Measurements from ENCODE around the gene HSPB2. TPM values are rescaled to one million over a fixed set of nuclear protein-coding genes. Genes with fewer than 3 reads are reported as not detected.

The HSPB2 gene
- total and polyA plus RNA-seq, 2 donors (not counting 1 experiment from before 2014, with no cell fraction given) = not detected

DNA sequence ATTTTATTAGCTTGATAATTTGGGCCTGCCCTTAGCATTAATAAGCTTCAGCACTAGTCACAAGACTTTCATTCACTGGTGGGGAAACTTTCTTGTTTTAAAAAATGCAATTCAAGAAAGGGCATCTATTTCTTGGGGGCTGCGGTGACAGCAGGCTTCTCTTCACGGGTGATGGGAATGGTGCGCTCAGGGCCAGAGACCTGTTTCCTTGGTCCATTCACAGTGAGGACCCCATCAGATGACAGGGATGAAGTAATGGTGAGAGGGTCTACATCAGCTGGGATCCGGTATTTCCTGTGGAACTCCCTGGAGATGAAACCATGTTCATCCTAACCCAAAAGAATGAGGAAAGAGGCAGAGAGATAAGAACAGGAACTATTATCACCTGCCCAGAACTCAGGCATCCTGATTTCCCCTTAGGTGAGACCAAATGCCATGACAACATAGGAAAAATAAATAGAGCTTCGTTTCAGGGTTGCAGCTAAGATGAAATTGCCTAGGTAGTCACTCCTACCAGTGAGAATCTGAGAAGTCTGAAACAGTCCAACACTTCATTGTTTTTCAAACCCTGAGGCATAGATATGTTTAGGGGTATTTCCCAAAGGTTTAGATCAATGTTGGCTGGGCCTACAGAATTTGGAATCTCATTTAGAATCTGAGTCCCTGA is 3.8 kb upstream of the HSPB2 start:
- H3K27me3 Mint-ChIP-seq = peaks cover 41% of the 10 kb centered on the region
- ChIA-PET POLR2A (no interaction called here), CTCF (interaction anchor here (1.3 kb wide), 1 partner anchor 23 kb away, joined by 3 read pairs; no protein-coding TSS in a partner anchor)

DNA sequence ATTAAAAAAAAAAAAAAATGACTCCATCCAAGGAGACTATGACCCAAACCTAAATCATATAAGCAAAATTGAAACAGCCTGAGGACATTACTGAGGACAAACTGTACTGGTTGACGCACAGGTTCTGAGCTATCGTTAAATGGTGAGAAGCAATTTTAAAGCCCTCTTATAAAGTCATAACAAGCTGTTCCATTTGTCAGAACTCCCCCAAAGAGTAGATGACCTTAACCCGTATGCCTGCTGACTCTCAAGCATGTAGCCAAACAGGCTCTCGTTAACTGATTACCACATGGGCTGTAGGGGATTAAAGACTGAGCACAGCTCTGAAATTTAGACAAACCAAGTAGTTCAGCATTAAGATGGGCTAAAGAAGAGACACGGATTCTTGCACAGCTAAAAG is 3.2 kb upstream of the HSPB2 start:
- no peak overlapping the region for H3K27ac ChIP-seq (ENCODE audit: low read length in 2 of 2)
- CTCF ChIA-PET = no interaction called here
- peaks cover 0 to 4% (median 0%) of the 10 kb centered on the region in 3 donors for H3K9me3 ChIP-seq (ENCODE audit: control extremely low read depth in 1 of 3, control insufficient read depth in 2 of 3, insufficient read depth in 1 of 3, low read length in 2 of 3)
- no peak overlapping the region for H3K4me2 ChIP-seq (replicated peaks; ENCODE audit: low read depth, low read length, poor library complexity, severe bottlenecking)
- no peaks in the 10 kb centered on the region for H4K20me1 ChIP-seq (ENCODE audit: control insufficient read depth, insufficient read depth, low read length, poor library complexity, severe bottlenecking)
- H3K9me3 Mint-ChIP-seq (ENCODE audit: insufficient read depth) = no peaks in the 10 kb centered on the region
- H3K27me3 ChIP-seq (replicated peaks in 1 of 4; ENCODE audit: control extremely low read depth in 1 of 4, control insufficient read depth in 3 of 4, insufficient read depth in 4 of 4, low read length in 3 of 4) = peaks cover 0 to 35% (median 14%) of the 10 kb centered on the region in 4 experiments
- H3K4me1 ChIP-seq (ENCODE audit: control insufficient read depth in 2 of 2, insufficient read depth in 2 of 2, low read length in 2 of 2) = no peaks in the 10 kb centered on the region
- H3K27ac Mint-ChIP-seq = no peak overlapping the region
- ATAC-seq (ENCODE audit: low read depth) (no peak), DNase-seq (no peak)
- intact Hi-C loops (cut with micrococcal nuclease) = no loop called here
- no peak overlapping the region for H3K4me3 Mint-ChIP-seq
- H3K4me1 Mint-ChIP-seq = no peaks in the 10 kb centered on the region
- POLR2A ChIA-PET = no interaction called here
- no peak overlapping the region for H3K4me3 ChIP-seq (ENCODE audit: control extremely low read depth in 1 of 5, extremely low read depth in 1 of 5, insufficient read depth in 1 of 5, low read depth in 2 of 5, low read length in 4 of 5)
- no peak overlapping the region for H3K9ac ChIP-seq (ENCODE audit: low read length)
- 83% methylated on average over 2 of the region's 5 CpGs for WGBS (ENCODE audit: insufficient coverage)
- peaks cover 44% of the 10 kb centered on the region for H3K27me3 Mint-ChIP-seq
- no peak overlapping the region for H2AFZ ChIP-seq (ENCODE audit: insufficient read depth, low read depth, low read length, poor library complexity, severe bottlenecking)
- H3K36me3 ChIP-seq (replicated peaks in 1 of 2; ENCODE audit: control extremely low read depth in 1 of 2, control insufficient read depth in 1 of 2, extremely low read depth in 1 of 2, insufficient read depth in 2 of 2, low read length in 1 of 2) = no peaks in the 10 kb centered on the region
- TF ChIP-seq, protein P1, sequence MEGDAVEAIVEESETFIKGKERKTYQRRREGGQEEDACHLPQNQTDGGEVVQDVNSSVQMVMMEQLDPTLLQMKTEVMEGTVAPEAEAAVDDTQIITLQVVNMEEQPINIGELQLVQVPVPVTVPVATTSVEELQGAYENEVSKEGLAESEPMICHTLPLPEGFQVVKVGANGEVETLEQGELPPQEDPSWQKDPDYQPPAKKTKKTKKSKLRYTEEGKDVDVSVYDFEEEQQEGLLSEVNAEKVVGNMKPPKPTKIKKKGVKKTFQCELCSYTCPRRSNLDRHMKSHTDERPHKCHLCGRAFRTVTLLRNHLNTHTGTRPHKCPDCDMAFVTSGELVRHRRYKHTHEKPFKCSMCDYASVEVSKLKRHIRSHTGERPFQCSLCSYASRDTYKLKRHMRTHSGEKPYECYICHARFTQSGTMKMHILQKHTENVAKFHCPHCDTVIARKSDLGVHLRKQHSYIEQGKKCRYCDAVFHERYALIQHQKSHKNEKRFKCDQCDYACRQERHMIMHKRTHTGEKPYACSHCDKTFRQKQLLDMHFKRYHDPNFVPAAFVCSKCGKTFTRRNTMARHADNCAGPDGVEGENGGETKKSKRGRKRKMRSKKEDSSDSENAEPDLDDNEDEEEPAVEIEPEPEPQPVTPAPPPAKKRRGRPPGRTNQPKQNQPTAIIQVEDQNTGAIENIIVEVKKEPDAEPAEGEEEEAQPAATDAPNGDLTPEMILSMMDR (IDR thresholded peaks at IDR 0.05) = no peak
- TF ChIP-seq EZH2 (IDR thresholded peaks at IDR 0.05; ENCODE audit: borderline replicate concordance, insufficient read depth, low read depth, low read length, poor library complexity, severe bottlenecking) = no peak
- no peaks in the 10 kb centered on the region for H3K79me2 ChIP-seq (ENCODE audit: control insufficient read depth, insufficient read depth, low read length)

More for the DNA sequence above, 3.8 kb upstream of the HSPB2 start:
- DNase-seq (no peak), ATAC-seq (ENCODE audit: low read depth) (no peak)
- intact Hi-C loops (cut with micrococcal nuclease) = no loop called here
- H3K4me1 Mint-ChIP-seq = no peaks in the 10 kb centered on the region
- peaks cover 0 to 4% (median 0%) of the 10 kb centered on the region in 3 donors for H3K9me3 ChIP-seq (ENCODE audit: control extremely low read depth in 1 of 3, control insufficient read depth in 2 of 3, insufficient read depth in 1 of 3, low read length in 2 of 3)
- peaks cover 0 to 29% (median 11%) of the 10 kb centered on the region in 4 experiments for H3K27me3 ChIP-seq (replicated peaks in 1 of 4; ENCODE audit: control extremely low read depth in 1 of 4, control insufficient read depth in 3 of 4, insufficient read depth in 4 of 4, low read length in 3 of 4)
- H4K20me1 ChIP-seq (ENCODE audit: control insufficient read depth, insufficient read depth, low read length, poor library complexity, severe bottlenecking) = no peaks in the 10 kb centered on the region
- H3K27ac Mint-ChIP-seq = no peak overlapping the region
- H3K4me3 Mint-ChIP-seq = no peak overlapping the region
- no peaks in the 10 kb centered on the region for H3K9me3 Mint-ChIP-seq (ENCODE audit: insufficient read depth)
- WGBS (ENCODE audit: insufficient coverage) = 92% methylated on average over 3 of the region's 5 CpGs
- H3K27ac ChIP-seq (ENCODE audit: low read length in 2 of 2) = no peak overlapping the region
- no peak overlapping the region for H3K4me2 ChIP-seq (replicated peaks; ENCODE audit: low read depth, low read length, poor library complexity, severe bottlenecking)
- H3K79me2 ChIP-seq (ENCODE audit: control insufficient read depth, insufficient read depth, low read length) = no peaks in the 10 kb centered on the region
- H3K36me3 ChIP-seq (replicated peaks in 1 of 2; ENCODE audit: control extremely low read depth in 1 of 2, control insufficient read depth in 1 of 2, extremely low read depth in 1 of 2, insufficient read depth in 2 of 2, low read length in 1 of 2) = no peaks in the 10 kb centered on the region
- H2AFZ ChIP-seq (ENCODE audit: insufficient read depth, low read depth, low read length, poor library complexity, severe bottlenecking) = no peak overlapping the region
- no peak overlapping the region for H3K4me3 ChIP-seq (ENCODE audit: control extremely low read depth in 1 of 5, extremely low read depth in 1 of 5, insufficient read depth in 1 of 5, low read depth in 2 of 5, low read length in 4 of 5)
- no peaks in the 10 kb centered on the region for H3K4me1 ChIP-seq (ENCODE audit: control insufficient read depth in 2 of 2, insufficient read depth in 2 of 2, low read length in 2 of 2)
- TF ChIP-seq, protein P1 (IDR thresholded peaks at IDR 0.05) = no peak
- TF ChIP-seq EZH2 (IDR thresholded peaks at IDR 0.05; ENCODE audit: borderline replicate concordance, insufficient read depth, low read depth, low read length, poor library complexity, severe bottlenecking) = no peak
- H3K9ac ChIP-seq (ENCODE audit: low read length) = no peak overlapping the region
